Measurements from ENCODE around the gene RIOK1. TPM values are rescaled to one million over a fixed set of nuclear protein-coding genes. Genes with fewer than 3 reads are reported as not detected.

The RIOK1 gene
- total RNA-seq, 2 donors from 2014 or later, result 17.5 to 25.8 TPM

GRCh38 chr6:7445101-7445500 is 55.5 kb downstream of the RIOK1 start:
- Histone ChIP-seq H3K9me3 (no peaks in the 10 kb centered on the region), H3K4me3 (no peak overlapping the region), H3K27me3 (replicated peaks; ENCODE audit: insufficient read depth) (no peaks in the 10 kb centered on the region), H3K36me3 (no peaks in the 10 kb centered on the region), H3K27ac (no peak overlapping the region), H3K4me1 (replicated peaks) (no peaks in the 10 kb centered on the region)
- TF ChIP-seq POLR2A (IDR thresholded peaks at IDR 0.05) (no peak), POLR2AphosphoS5 (IDR thresholded peaks at IDR 0.05) (no peak), CTCF (IDR thresholded peaks at IDR 0.05) (no peak)
- WGBS, result 64% methylated on average over 2 of the region's 2 CpGs
- no peak for DNase-seq (ENCODE audit: low spot score)
- intact Hi-C loops (cut with DNase I), result no loop called here

- no peak overlapping the region for H3K27ac ChIP-seq
- TF ChIP-seq POLR2A (IDR thresholded peaks at IDR 0.05) (no peak), POLR2AphosphoS5 (IDR thresholded peaks at IDR 0.05) (no peak), CTCF (IDR thresholded peaks at IDR 0.05) (no peak)
- WGBS, result 74% methylated on average over 12 of the region's 12 CpGs
- no peak for DNase-seq (ENCODE audit: low spot score)
- intact Hi-C loops (cut with DNase I), result no loop called here
- no peaks in the 10 kb centered on the region for H3K27me3 ChIP-seq (replicated peaks; ENCODE audit: insufficient read depth)
- H3K4me1 ChIP-seq (replicated peaks), result no peaks in the 10 kb centered on the region
- H3K36me3 ChIP-seq, result no peaks in the 10 kb centered on the region
- H3K4me3 ChIP-seq, result no peak overlapping the region
- H3K9me3 ChIP-seq, result no peaks in the 10 kb centered on the region
Measured at GRCh38 chr6:7445885-7446461, 56.4 kb downstream of the RIOK1 start.

GRCh38 chr6:7446619-7447325 is 57.2 kb downstream of the RIOK1 start:
- DNase-seq (ENCODE audit: low spot score), result no peak
- Histone ChIP-seq H3K27me3 (replicated peaks; ENCODE audit: insufficient read depth) (no peaks in the 10 kb centered on the region), H3K9me3 (no peaks in the 10 kb centered on the region), H3K36me3 (no peaks in the 10 kb centered on the region), H3K4me3 (no peak overlapping the region), H3K27ac (no peak overlapping the region), H3K4me1 (replicated peaks) (no peaks in the 10 kb centered on the region)
- intact Hi-C loops (cut with DNase I), result no loop called here
- 75% methylated on average over 15 of the region's 15 CpGs for WGBS
- TF ChIP-seq POLR2A (IDR thresholded peaks at IDR 0.05) (no peak), CTCF (IDR thresholded peaks at IDR 0.05) (no peak), POLR2AphosphoS5 (IDR thresholded peaks at IDR 0.05) (peak; percentile 18)

- Histone ChIP-seq H3K9me3 (no peaks in the 10 kb centered on the region), H3K36me3 (no peaks in the 10 kb centered on the region), H3K27me3 (replicated peaks; ENCODE audit: insufficient read depth) (no peaks in the 10 kb centered on the region), H3K4me1 (replicated peaks) (no peaks in the 10 kb centered on the region), H3K4me3 (no peak overlapping the region), H3K27ac (no peak overlapping the region)
- intact Hi-C loops (cut with DNase I), result no loop called here
- WGBS, result 92% methylated on average over 6 of the region's 6 CpGs
- TF ChIP-seq CTCF (IDR thresholded peaks at IDR 0.05) (no peak), POLR2AphosphoS5 (IDR thresholded peaks at IDR 0.05) (no peak), POLR2A (IDR thresholded peaks at IDR 0.05) (no peak)
- no peak for DNase-seq (ENCODE audit: low spot score)
Measured at GRCh38 chr6:7448232-7448631, 58.6 kb downstream of the RIOK1 start.

- WGBS, result 89% methylated on average over 4 of the region's 4 CpGs
Measured at GRCh38 chr6:7449018-7449417, 59.4 kb downstream of the RIOK1 start.

More at GRCh38 chr6:7449018-7449417, 59.4 kb downstream of the RIOK1 start:
- H3K27ac ChIP-seq, result no peak overlapping the region
- no peaks in the 10 kb centered on the region for H3K27me3 ChIP-seq (replicated peaks; ENCODE audit: insufficient read depth)
- H3K4me1 ChIP-seq (replicated peaks), result no peaks in the 10 kb centered on the region
- intact Hi-C loops (cut with DNase I), result no loop called here
- H3K9me3 ChIP-seq, result no peaks in the 10 kb centered on the region
- H3K36me3 ChIP-seq, result no peaks in the 10 kb centered on the region
- TF ChIP-seq POLR2A (IDR thresholded peaks at IDR 0.05) (no peak), CTCF (IDR thresholded peaks at IDR 0.05) (no peak), POLR2AphosphoS5 (IDR thresholded peaks at IDR 0.05) (no peak)
- no peak for DNase-seq (ENCODE audit: low spot score)
- H3K4me3 ChIP-seq, result no peak overlapping the region
